WTC11 (cell line): ENCODE data around the gene BNC1. TPM values are rescaled to one million over a fixed set of nuclear protein-coding genes. Genes with fewer than 3 reads are reported as not detected.

ENCODE experiments used
- ATAC-seq: fragments of 200-7000 bp; cut with Tn5 transposase; 2 replicates; pipeline ENCODE4 v1.10.0; 2021; ENCODE audit warnings: mild to moderate bottlenecking, moderate library complexity
- CTCF ChIA-PET: fragments of 300-600 bp; sonication (Branson Sonifier 250); formaldehyde crosslinking; loops from one replicate; lab custom pipeline; 2021; ENCODE audit warnings: antibody characterized with exemption; lab: Charles Lee
- POLR2A ChIA-PET: fragments of 350-600 bp; sonication (Branson Sonifier 250); formaldehyde crosslinking; loops from one replicate; lab custom pipeline; 2021; ENCODE audit warnings: antibody characterized with exemption; lab: Charles Lee
- DNase-seq: peaks from one replicate; pipeline ENCODE4 v3.0.0; 2021; ENCODE audit warnings: low spot score
- H3K27ac Mint-ChIP-seq: 2 replicates; pipeline ENCODE4 v1.8.0; 2021; ENCODE audit warnings: mixed read lengths
- H3K27me3 Mint-ChIP-seq: 2 replicates; pipeline ENCODE4 v1.8.0; 2021; ENCODE audit warnings: low read depth, mild to moderate bottlenecking, moderate library complexity, mixed read lengths
- H3K36me3 Mint-ChIP-seq: 2 replicates; pipeline ENCODE4 v1.8.0; 2021; ENCODE audit warnings: mixed read lengths
- H3K4me1 Mint-ChIP-seq: 2 replicates; pipeline ENCODE4 v1.8.0; 2022; ENCODE audit warnings: mixed read lengths
- H3K4me3 Mint-ChIP-seq: 2 replicates; pipeline ENCODE4 v1.8.0; 2021; ENCODE audit warnings: mild to moderate bottlenecking, moderate library complexity, mixed read lengths
- H3K9me3 Mint-ChIP-seq: 2 replicates; pipeline ENCODE4 v1.8.0; 2021; ENCODE audit warnings: mixed read lengths
- AR ChIP-seq: fragments of 250-450 bp; sonication (Bioruptor Pico); IDR thresholded peaks from 2 replicates; pipeline ENCODE4 v1.9.0; 2021; ENCODE audit warnings: mild to moderate bottlenecking
- E2F1 ChIP-seq: sonication (generic); formaldehyde crosslinking; IDR thresholded peaks from 2 replicates; pipeline ENCODE4 v1.8.0; 2022; ENCODE audit warnings: mild to moderate bottlenecking, missing genetic modification reagents
- GRHL2 ChIP-seq: fragments of 250-450 bp; sonication (Bioruptor Pico); IDR thresholded peaks from 2 replicates; pipeline ENCODE4 v1.8.0; 2022; ENCODE audit warnings: mild to moderate bottlenecking, moderate library complexity; ENCODE audit not compliant: insufficient replicate concordance, severe bottlenecking
- NR1H2 ChIP-seq: sonication (generic); formaldehyde crosslinking; IDR thresholded peaks from 2 replicates; pipeline ENCODE4 v1.9.0; 2021; ENCODE audit warnings: mild to moderate bottlenecking, moderate library complexity, missing genetic modification reagents
- PRDM15 ChIP-seq: sonication (generic); formaldehyde crosslinking; IDR thresholded peaks from 2 replicates; pipeline ENCODE4 v1.8.0; 2022; ENCODE audit warnings: missing genetic modification reagents
- ZNF121 ChIP-seq: sonication (generic); formaldehyde crosslinking; IDR thresholded peaks from 2 replicates; pipeline ENCODE4 v1.8.0; 2023; ENCODE audit warnings: missing genetic modification reagents
- ZNF138 ChIP-seq: sonication (generic); formaldehyde crosslinking; conservative IDR thresholded peaks from 2 replicates; pipeline ENCODE4 v1.8.1; 2022; ENCODE audit warnings: mild to moderate bottlenecking, moderate library complexity, missing genetic modification reagents
- ZNF263 ChIP-seq: sonication (generic); formaldehyde crosslinking; IDR thresholded peaks from 2 replicates; pipeline ENCODE4 v1.8.1; 2022; ENCODE audit warnings: low read depth, mild to moderate bottlenecking, moderate library complexity, missing genetic modification reagents
- ZNF416 ChIP-seq: fragments of 250-450 bp; sonication (Bioruptor Pico); IDR thresholded peaks from 2 replicates; pipeline ENCODE4 v1.9.0; 2021; ENCODE audit warnings: mild to moderate bottlenecking, inconsistent platforms
- total RNA-seq: library from RNA; stranded (reverse); gene quantifications from 3 replicates; pipeline ENCODE4 v1.2.3, GENCODE V29; 2021
- TF ChIP-seq, protein P1 (sequence below): sonication (generic); formaldehyde crosslinking; IDR thresholded peaks from 2 replicates; pipeline ENCODE4 v1.8.0; 2023; ENCODE audit warnings: missing genetic modification reagents, mild to moderate bottlenecking, borderline replicate concordance
- TF ChIP-seq, protein P2 (sequence below): sonication (generic); formaldehyde crosslinking; IDR thresholded peaks from 2 replicates; pipeline ENCODE4 v1.8.1; 2023; ENCODE audit warnings: mild to moderate bottlenecking, moderate library complexity, missing genetic modification reagents
- TF ChIP-seq, protein P3 (sequence below): sonication (generic); formaldehyde crosslinking; IDR thresholded peaks from 2 replicates; pipeline ENCODE4 v1.8.1; 2022; ENCODE audit warnings: low read depth, mild to moderate bottlenecking, moderate library complexity, missing genetic modification reagents, borderline replicate concordance
- TF ChIP-seq, protein P4 (sequence below): fragments of 250-450 bp; sonication (Bioruptor Pico); IDR thresholded peaks from 2 replicates; pipeline ENCODE4 v1.9.0; 2021; ENCODE audit warnings: mild to moderate bottlenecking
- TF ChIP-seq, protein P5 (sequence below): sonication (generic); formaldehyde crosslinking; IDR thresholded peaks from 2 replicates; pipeline ENCODE4 v1.8.1; 2022; ENCODE audit warnings: low read depth, missing genetic modification reagents, borderline replicate concordance

BNC1 gene
- total RNA-seq, 1 experiment from 2014 or later: 0.11 TPM

DNA sequence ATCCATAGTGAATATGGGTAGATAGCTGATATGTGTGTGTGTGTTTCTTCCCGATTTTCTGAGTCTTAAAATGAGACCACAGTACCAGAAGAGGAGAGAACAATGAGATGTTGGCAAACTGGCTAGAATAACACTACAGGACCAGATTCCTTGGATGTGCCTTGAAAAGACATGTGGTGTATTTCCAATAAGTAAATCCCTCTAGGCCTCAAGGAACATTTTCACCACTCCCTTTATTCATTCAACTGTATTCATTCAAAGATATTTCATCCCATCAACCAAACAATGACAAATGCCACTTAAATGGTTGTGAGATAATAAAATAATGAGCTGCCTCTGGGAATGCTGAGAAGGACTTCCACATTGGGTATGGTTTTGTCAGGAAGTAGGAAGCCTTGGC, 8.7 kb upstream of the BNC1 start:
- CTCF ChIA-PET: no interaction called here
- ATAC-seq: no peak

More for the DNA sequence above, 8.7 kb upstream of the BNC1 start:
- Mint-ChIP-seq H3K27me3 (no peaks in the 10 kb centered on the region; the same call in 1 of the 2 replicates), H3K27ac (no peak overlapping the region), H3K4me1 (0 out of 2 replicates have a peak, but pooled peaks cover 2% of the 10 kb centered on the region), H3K9me3 (peaks cover 16% of the 10 kb centered on the region), H3K36me3 (no peaks in the 10 kb centered on the region), H3K4me3 (no peak overlapping the region)
- POLR2A ChIA-PET: no interaction called here
- DNase-seq: no peak
- TF ChIP-seq NR1H2 (no peak), ZNF263 (CRISPR knock-in tag) (no peak), PRDM15 (CRISPR knock-in tag) (no peak), E2F1 (no peak), GRHL2 (no peak), ZNF121 (CRISPR knock-in tag) (no peak), AR (CRISPR knock-in tag) (no peak), ZNF138 (CRISPR knock-in tag) (no peak), ZNF416 (CRISPR knock-in tag) (no peak)
- TF ChIP-seq, protein P1, sequence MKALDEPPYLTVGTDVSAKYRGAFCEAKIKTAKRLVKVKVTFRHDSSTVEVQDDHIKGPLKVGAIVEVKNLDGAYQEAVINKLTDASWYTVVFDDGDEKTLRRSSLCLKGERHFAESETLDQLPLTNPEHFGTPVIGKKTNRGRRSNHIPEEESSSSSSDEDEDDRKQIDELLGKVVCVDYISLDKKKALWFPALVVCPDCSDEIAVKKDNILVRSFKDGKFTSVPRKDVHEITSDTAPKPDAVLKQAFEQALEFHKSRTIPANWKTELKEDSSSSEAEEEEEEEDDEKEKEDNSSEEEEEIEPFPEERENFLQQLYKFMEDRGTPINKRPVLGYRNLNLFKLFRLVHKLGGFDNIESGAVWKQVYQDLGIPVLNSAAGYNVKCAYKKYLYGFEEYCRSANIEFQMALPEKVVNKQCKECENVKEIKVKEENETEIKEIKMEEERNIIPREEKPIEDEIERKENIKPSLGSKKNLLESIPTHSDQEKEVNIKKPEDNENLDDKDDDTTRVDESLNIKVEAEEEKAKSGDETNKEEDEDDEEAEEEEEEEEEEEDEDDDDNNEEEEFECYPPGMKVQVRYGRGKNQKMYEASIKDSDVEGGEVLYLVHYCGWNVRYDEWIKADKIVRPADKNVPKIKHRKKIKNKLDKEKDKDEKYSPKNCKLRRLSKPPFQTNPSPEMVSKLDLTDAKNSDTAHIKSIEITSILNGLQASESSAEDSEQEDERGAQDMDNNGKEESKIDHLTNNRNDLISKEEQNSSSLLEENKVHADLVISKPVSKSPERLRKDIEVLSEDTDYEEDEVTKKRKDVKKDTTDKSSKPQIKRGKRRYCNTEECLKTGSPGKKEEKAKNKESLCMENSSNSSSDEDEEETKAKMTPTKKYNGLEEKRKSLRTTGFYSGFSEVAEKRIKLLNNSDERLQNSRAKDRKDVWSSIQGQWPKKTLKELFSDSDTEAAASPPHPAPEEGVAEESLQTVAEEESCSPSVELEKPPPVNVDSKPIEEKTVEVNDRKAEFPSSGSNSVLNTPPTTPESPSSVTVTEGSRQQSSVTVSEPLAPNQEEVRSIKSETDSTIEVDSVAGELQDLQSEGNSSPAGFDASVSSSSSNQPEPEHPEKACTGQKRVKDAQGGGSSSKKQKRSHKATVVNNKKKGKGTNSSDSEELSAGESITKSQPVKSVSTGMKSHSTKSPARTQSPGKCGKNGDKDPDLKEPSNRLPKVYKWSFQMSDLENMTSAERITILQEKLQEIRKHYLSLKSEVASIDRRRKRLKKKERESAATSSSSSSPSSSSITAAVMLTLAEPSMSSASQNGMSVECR (CRISPR knock-in tag): no peak
- TF ChIP-seq, protein P2, sequence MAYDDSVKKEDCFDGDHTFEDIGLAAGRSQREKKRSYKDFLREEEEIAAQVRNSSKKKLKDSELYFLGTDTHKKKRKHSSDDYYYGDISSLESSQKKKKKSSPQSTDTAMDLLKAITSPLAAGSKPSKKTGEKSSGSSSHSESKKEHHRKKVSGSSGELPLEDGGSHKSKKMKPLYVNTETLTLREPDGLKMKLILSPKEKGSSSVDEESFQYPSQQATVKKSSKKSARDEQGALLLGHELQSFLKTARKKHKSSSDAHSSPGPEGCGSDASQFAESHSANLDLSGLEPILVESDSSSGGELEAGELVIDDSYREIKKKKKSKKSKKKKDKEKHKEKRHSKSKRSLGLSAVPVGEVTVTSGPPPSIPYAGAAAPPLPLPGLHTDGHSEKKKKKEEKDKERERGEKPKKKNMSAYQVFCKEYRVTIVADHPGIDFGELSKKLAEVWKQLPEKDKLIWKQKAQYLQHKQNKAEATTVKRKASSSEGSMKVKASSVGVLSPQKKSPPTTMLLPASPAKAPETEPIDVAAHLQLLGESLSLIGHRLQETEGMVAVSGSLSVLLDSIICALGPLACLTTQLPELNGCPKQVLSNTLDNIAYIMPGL (CRISPR knock-in tag): no peak
- TF ChIP-seq, protein P3, sequence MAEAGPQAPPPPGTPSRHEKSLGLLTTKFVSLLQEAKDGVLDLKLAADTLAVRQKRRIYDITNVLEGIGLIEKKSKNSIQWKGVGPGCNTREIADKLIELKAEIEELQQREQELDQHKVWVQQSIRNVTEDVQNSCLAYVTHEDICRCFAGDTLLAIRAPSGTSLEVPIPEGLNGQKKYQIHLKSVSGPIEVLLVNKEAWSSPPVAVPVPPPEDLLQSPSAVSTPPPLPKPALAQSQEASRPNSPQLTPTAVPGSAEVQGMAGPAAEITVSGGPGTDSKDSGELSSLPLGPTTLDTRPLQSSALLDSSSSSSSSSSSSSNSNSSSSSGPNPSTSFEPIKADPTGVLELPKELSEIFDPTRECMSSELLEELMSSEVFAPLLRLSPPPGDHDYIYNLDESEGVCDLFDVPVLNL (CRISPR knock-in tag): no peak
- TF ChIP-seq, protein P4, sequence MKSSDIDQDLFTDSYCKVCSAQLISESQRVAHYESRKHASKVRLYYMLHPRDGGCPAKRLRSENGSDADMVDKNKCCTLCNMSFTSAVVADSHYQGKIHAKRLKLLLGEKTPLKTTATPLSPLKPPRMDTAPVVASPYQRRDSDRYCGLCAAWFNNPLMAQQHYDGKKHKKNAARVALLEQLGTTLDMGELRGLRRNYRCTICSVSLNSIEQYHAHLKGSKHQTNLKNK (CRISPR knock-in tag): no peak
- TF ChIP-seq, protein P5, sequence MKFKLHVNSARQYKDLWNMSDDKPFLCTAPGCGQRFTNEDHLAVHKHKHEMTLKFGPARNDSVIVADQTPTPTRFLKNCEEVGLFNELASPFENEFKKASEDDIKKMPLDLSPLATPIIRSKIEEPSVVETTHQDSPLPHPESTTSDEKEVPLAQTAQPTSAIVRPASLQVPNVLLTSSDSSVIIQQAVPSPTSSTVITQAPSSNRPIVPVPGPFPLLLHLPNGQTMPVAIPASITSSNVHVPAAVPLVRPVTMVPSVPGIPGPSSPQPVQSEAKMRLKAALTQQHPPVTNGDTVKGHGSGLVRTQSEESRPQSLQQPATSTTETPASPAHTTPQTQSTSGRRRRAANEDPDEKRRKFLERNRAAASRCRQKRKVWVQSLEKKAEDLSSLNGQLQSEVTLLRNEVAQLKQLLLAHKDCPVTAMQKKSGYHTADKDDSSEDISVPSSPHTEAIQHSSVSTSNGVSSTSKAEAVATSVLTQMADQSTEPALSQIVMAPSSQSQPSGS (CRISPR knock-in tag): no peak
